H4 (cell line): Measurements from ENCODE around the gene SLC22A2. TPM values are rescaled to one million over a fixed set of nuclear protein-coding genes. Genes with fewer than 3 reads are reported as not detected.
"Not testable (repeated sequence)": the region's sequence is repeated elsewhere in the genome, so short reads cannot be mapped to it uniquely, and the experiment has no call there.

Source experiments
- DNase-seq: peaks from one replicate; pipeline ENCODE4 v3.0.0-alpha.2; 2015; ENCODE audit warnings: low spot score
- total RNA-seq: library from RNA; depleted of rRNA; stranded (reverse); fragments of >200 nt; shearing (Covaris generic); gene quantifications from 2 replicates; pipeline ENCODE4 v1.2.3, GENCODE V29; 2014

Gene SLC22A2
- total RNA-seq, 1 experiment from 2014 or later, result not detected

DNA sequence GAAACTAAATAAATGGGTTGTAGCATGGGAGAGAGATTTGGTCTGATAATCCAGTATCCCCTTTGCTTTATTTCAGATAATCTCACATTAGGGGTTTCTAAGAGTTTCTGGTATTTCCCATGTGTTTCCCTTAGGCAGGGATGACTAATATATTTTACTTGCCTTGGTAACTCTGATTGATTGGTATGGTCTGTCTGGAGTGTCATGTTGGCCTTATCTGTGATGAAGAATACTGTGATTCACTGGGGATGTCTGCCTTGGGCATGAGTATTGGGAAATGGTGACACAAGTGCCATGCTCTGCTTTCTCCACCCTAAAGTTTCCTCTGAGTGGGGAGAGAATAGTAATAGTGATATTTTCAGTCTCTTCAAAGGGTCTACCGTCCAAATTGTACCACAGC, 10.1 kb downstream of the SLC22A2 start:
- no peak for DNase-seq

DNA sequence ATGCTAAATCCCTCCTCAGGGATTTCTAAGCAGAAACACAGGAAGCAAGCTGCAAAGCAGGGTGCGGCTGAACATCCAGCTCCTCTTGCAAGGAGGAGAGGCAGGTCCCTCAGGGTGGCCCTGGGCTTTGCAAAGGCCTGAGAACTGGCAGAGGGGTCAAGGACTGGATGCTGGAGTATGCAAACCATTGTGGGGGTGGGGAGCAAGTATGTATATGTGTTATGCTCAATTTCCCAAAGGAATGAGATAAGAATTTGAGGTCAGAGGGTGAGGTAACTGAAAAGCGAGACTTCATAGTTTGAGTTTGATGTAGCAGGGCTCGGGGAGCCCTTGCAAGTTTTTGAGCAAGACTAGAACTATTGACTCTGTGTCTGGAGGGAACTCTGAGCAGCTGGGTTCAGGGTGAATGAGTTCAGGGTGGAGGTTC, 11.2 kb downstream of the SLC22A2 start:
- DNase-seq, result no peak

DNA sequence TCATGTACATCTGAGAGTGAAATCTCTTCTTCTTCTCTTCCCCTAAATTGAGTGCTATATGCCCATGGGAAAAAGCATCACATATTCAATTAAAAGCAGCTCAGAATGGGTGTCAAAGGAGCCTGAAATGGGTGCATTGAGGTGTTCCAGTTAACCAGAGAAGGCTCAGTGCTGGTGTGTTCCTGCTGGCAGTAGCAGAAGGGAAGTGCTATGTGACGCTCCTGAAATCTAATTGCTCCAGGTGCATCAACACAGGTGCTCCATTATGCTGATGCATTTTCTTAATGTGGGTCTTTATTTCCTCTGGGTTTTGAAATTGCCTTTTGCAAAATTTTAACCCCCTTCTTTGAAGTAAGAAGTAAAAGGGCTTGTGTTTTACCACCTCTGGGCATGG, 17.9 kb downstream of the SLC22A2 start:
- DNase-seq, result no peak

DNA sequence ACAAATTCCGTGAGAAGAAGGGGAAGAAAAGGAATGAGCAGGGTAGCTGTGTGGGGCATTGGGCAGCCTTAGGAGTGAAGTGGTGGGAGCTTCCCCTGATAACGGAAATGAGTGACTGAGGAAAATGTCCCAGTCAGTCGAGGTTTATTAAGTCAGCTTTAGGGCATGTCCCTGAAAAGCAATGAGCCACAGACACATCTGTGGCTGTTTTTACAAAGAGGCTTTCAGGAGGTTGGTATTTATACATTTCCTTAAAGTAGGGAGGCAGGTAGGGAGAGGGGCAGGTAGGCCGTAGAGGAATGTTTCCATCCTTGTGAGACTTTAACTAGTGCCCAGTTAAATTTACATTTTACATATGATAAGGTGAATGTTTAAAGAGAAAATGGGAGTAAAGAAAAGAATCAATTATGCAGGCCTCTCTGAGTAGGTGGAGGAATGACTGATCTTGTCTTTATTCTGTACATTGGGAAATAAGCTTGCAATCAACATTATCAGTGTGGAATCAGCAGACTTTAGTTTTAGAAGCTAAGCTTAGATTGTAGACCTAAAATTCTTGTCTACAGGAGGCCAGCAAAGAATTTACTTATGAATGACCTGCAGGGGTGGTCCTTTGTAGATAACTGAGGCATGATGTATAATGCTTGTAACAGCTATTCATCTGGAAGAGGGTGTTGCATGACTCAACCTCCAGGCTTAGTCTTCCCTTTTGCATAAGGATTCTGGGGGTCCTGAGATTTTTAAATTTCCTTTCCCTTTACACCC, 18.5 kb downstream of the SLC22A2 start:
- no peak for DNase-seq

DNA sequence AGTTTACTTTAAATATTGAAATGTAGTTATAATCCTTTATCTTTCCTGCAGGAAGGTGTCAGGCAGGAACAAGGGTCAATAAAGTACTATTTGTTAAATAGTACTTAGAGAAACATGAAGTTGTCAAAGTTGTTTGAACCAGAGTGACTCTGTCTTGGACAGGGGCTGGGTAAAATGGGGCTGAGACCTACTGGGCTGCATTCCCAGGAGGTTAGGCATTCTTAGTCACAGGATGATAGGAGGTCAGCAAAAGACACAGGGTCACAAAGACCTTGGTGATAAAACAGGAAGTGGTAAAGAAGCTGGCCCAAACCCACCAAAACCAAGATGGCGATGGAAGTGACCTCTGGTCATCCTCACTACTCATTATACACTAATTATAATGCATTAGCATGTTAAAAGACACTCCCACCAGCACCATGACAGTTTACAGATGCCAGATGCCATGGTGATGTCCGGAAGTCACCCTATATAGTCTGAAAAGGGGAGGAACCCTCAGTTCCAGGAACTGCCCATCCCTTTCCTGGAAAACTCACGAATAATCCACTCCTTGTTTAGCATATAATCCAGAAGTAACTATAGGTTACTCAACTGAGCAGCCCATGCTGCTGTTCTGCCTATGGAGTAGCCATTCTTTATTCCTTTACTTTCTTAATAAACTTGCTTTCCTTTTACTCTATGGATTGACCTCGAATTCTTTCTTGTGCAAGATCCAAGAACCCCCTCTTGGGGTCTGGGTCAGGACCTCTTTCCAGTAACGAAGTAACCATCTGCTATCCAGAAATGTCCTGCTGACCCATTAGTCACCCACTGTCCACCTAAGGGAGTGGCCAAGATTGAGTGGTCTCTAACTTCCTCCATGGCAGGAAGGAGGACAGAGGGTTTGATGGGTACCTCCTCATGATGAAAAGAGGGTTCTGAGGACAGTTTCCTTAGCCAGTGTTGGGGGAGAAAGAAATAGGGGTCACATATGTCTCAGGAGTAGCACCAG, 19.6 kb downstream of the SLC22A2 start:
- no peak for DNase-seq

DNA sequence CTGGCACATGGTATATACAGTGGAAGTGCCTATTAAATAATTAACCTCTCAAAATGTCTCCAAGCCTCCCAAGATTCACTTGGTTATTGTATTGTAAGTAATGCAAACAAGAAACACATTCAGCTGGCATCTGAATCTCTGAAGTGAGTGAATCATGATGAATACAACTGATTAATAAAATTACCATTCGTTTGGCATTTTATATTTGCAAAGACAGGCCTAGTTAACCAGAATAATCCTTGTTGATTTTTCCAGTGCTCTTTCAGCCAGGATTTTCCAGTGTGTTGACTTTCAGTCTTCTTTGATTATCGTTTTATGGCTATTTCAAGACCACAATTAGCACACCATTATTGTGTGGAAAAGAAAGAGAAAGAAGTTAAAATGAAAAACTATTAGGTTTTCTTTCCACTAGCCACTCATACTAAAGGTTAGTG, 20.3 kb downstream of the SLC22A2 start:
- no peak for DNase-seq

DNA sequence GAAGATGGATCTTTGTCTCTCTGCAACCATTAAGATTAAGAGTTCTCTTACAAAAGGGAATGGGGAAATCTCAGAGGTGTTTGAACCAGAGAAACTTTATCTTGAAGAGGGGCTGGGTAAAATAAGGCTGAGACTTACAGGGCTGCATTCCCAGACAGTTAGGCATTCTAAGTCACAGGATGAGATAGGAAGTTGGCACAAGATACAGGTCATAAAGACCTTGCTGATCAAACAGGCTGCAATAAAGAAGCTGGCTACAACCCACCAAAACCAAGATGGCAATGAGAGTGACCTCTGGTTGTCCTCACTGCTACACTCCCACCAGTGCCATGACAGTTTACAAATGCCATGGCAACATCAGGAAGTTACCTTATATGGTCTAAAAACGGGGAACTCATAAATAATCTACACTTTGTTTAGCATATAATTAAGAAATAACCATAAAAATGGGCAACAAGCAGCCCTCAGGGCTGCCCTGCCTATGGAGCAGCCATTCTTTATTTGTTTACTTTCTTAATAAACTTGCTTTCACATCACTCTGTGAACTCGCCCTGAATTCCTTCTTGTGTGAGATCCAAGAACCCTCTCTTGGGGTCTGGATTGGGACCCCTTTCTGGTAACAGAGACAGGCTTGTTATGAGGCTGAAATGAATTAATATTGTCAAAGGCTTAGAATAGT, 20.9 kb downstream of the SLC22A2 start:
- not testable (repeated sequence) for DNase-seq

DNA sequence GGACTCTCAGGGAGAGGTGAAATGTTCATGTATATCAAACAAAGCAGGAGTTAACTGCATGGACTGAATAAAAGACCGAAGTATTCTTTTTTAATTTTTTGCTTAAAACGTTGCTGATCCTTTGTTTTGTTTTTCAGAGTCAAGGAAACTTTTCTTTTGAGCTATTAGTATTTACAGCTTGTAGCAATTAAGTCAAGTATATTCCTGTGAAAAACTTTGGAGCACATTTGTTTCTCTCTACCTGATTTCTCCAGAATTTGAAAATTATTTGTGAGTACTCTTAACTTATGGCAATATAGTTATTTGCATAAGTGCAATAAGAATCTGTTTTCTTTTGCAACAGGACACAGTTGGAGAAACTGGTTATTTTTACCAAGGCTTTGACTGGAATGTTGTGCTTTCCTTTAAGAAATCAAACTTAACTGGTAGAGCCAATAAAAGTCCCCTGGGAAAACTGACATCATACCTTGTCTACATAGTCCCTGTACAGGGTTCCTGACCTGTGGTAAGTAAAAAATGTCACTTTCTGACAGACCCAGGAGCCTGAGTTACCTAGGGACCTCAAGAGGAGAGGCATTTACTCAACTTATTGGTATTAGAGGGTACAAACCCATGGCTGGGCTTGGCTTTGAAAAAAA, 22.3 kb downstream of the SLC22A2 start:
- DNase-seq, result not testable (repeated sequence)

DNA sequence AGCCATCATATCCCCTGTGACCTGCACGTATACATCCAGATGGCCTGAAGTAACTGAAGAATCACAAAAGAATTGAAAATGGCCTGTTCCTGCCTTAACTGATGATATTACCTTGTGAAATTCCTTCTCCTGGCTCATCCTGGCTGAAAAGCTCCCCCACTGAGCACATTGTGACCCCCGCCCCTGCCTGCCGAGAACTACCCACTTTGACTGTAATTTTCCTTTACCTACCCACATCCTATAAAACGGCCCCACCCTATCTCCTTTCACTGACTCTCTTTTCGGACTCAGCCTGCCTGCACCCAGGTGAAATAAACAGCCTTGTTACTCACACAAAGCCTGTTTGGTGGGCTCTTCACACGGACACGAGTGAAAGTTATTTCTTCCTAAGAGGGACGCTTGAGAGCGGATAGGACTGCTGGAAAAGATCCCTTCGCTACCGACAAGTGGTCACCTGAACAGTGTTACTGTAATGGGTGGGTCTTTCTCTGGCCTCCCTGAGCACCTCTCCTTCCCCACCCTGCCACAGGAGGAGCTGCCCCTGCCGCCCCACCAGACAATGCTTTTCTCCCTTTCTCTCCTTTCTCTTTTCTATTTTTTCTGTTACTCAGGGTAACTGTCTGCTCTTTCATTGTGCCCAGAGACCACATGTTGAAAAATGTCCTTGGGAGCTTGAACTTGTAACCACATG, 24.5 kb downstream of the SLC22A2 start:
- not testable (repeated sequence) for DNase-seq

DNA sequence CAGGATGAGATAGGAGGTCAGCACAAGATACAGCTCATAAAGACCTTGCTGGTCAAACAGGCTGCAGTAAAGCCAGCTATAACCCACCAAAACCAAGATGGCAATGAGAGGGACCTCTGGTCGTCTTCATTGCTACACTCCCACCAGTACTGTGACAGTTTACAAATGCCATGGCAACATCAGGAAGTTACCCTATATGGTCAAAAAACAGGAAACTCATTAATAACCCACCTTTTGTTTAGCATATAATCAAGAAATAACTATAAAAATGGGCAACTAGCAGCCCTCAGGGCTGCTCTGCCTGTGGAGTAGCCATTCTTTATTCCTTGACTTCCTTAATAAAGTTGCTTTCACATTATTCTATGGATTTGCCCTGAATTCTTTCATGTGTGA, 30.9 kb downstream of the SLC22A2 start:
- no peak for DNase-seq

DNA sequence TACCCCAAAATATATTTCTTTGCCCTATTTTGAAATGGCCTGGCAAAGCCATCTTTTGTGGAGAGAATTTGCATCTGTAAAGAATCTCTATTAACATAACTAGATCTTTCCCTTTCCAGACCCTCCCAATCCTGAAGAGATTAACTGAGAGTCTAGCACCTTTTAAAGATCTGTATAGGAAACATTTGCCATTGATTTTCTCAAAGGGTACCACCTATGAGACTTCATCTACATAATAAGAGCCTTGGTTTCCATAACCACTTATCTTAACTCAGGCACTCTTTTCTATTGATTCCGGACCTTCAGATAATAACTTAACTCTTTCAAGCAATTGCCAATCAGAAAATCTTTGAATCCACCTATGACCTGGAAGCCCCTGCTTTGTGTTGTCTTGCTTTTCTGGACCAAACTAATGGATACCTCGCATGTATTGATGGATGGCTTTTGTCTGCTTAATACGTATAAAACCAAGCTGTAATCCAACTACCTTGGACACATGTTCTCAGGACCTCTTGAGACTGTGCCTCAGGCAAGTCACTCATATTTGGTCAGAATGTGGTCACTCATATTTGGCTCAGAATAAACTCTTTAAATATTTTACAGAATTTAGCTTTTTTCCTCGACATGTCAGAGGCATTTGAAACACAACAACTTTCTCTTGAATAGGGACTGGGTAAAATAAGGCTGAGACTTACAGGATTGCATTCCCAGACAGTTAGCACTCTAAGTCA, 31.4 kb downstream of the SLC22A2 start:
- DNase-seq, result no peak

DNA sequence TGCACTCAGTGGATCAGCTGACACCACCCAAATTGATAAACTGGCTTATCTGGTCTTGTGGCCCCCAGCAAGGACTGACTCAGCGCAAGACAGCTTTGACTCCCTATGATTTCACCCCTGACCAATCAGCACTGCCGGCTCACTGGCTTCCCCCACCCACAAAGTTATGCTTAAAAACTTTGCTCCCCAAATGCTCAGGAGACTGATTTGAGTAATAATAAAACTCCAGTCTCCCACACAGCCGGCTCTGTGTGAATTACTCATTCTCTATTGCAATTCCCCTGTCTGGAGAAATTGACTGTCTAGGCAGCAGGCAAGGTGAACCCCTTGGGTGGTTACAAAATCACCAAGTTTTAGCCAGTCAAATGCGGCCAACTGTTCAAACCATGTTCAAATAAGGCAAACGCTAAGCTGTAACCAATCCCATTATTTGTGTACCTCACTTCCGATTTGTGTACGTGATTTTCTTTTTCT, 32.5 kb downstream of the SLC22A2 start:
- DNase-seq, result no peak

DNA sequence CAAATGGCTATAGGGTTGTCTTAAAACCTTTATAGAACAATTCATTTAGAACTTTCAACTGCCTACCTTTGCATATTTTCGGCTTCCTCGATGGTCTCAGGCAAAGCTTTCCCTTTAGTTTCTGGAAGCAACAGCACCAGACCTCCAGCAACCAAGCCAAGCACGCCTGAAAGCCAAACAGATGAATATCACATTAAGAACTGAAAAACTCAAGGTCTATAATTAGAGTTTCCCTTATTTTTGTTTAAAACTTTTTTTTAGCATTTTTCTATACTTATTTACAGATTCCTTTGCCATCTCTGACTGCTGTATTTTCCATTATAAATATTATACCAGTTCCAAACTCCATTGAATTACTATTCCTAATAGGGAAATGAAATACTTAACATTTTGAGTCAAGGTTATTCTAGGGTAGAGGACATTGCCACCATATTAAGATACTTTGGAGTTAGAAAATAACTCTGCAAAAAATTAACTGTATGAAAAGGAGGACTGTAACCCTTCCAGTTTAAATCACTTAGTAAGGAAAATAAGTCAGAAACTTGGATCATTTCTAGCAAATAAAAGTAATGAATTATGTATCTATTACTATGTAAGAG, 33.9 kb downstream of the SLC22A2 start:
- DNase-seq, result no peak

DNA sequence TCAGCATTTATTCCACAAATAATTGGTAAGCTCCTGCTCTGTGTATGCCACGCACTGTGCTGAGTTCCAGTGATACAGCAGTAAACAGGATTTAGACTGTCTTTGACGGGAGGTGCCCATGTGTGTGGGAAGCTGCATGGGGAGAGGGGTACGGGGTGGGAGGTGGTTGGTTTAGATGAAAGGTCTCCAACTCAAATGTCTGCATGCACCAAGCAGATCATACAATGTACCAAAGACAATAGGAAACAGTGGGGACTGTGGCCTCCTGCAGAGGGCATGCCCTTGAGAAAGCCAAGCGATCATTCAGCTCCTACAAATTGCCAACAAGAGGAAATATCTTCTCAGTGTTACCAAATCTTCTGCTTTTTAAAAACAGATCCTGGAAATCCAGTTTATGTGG, 36.1 kb downstream of the SLC22A2 start:
- no peak for DNase-seq

DNA sequence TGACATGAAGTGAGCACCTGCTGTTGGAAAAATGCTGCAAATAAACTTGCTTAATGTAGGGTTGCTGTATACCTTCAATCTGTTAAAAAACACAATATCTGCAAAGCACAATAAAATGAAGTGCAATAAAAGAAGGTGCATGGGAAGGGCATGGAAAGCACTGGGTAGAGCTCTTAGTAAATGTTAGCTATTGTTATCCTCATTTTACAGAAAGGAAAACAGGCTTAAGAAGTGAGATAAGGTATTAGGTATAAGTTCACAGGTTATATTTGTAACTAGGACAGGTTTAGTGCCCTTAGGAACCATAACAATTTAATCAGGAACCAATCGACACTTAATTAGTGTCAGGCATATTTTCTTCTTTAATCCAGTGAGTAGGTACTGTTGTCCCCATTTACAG, 36.7 kb downstream of the SLC22A2 start:
- DNase-seq, result no peak

DNA sequence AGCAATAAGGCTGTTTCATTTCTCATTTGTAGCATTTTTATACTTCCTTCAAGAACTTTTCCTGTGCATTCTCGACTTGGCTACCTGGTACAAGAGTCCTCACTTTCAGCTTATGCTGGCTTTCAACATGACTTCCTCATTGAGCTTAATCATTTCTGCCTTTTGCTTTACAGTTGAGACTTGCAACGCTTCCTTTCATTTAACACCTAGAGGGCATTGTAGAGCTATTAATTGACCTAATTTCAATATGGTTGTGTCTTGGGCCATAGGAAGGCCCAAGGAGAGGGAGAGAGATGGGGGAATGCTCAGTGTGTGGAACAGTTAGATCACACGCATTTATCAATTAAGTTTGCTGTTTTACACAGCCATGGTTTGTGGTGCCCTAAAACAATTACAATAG, 37.2 kb downstream of the SLC22A2 start:
- no peak for DNase-seq

DNA sequence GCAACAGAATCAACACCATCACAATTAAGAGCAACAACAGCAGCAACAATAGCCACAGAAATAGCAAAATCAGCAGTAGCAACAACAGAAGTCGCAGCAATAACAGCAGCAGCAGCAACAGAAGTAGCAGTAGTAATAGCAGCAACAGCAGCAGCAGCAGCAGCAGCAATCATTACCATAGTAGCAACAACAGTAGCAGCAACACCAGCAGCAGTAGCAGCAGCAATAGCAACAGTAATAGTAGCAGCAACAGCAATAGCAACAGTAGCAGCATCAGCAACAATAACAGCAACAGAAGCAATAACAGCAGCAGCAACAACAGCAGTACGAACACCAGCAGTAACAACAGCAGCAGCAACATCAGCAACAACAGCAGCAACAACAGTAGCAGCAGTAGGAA, 39.8 kb downstream of the SLC22A2 start:
- DNase-seq, result no peak

DNA sequence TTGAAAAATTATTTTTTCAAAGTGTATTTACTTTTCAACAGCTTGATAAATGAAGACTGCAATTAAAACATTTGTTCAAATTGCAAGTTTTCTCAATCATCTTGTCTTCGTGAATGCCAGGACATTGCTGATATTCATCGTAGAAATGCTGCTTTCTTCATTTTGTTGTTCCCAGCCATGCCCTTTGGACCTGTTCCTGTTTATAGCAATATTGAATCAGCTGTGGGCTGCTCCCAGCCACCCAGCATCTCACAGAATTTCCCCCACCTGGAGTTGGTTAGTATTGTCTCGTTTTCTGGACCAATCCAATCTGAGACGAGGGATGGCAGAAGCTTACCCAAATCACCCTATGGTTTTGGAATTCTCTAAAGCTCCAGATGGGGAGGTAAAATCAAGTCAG, 40.8 kb downstream of the SLC22A2 start:
- DNase-seq, result no peak

DNA sequence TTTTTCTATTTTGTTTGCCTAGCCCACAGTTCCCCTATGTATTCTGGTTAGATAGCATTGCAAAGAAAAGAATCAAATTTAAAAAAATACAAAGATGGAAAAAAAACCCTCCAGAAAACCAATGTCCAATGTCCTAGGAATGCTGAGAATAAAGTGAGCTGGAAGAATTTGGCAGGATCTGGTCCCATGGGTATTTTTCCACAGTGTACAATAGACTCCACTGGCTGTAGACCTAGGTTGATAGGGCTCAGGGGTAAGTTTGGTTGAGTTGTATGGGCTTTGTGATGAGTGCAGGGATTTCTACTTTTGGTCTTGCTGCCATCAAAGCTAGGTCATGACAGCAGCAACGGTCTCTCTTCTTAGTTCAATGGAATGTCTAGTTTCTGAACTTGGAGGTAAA, 41.5 kb downstream of the SLC22A2 start:
- DNase-seq, result no peak

DNA sequence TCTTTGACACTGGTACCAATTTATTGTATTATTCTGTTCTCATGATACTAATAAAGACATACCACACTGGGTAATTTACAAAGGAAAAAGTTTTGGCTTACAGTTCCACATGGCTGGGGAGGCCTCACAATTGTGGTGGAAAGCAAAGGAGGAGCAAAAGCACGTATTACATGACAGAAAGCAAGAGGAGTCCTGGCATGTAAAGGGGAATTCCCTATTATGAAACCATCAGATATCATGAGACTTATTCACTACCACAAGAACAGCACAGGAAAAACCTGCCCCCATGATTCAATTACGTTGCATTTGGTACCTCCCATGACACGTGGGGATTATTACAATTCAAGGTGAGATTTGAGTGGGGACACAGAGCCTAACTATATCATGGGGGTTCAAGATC, 43.4 kb downstream of the SLC22A2 start:
- no peak for DNase-seq
